GM12878 (cell line): ENCODE measurements around the gene MAST3. TPM values are rescaled to one million over a fixed set of nuclear protein-coding genes. Genes with fewer than 3 reads are reported as not detected.
A peak's percentile ranks its signal among the peaks of the same experiment; 100 is the strongest.

Experiments
- ASH2L ChIP-seq: fragments of 300-600, 200-600 bp; sonication (generic); IDR thresholded peaks from 2 replicates; pipeline ENCODE4 v1.6.1; 2017; ENCODE audit warnings: low read depth, mild to moderate bottlenecking, borderline replicate concordance
- ATF2 ChIP-seq: IDR thresholded peaks from 2 replicates; pipeline ENCODE4 v1.6.1; 2012; ENCODE audit warnings: low read length, inconsistent platforms
- CBX3 ChIP-seq: fragments of 200-600 bp; sonication (generic); IDR thresholded peaks from 2 replicates; pipeline ENCODE4 v1.6.1; 2016; ENCODE audit warnings: low read depth, borderline replicate concordance
- E2F8 ChIP-seq: fragments of 450-650 bp; IDR thresholded peaks from 2 replicates; pipeline ENCODE4 v1.6.1; 2018; ENCODE audit warnings: mild to moderate bottlenecking, low read depth, moderate library complexity; ENCODE audit not compliant: partially characterized antibody
- EGR1 ChIP-seq, 2 experiments: IDR thresholded peaks; 1 replicate in 1 of 2; 2 replicates in 1 of 2; pipeline ENCODE4 v1.6.1; 2011 to 2012; ENCODE audit warnings: low read depth in 2 of 2, low read length in 2 of 2, borderline replicate concordance in 1 of 2, mild to moderate bottlenecking in 1 of 2, moderate library complexity in 1 of 2
- FOXK2 ChIP-seq: fragments of 450-650 bp; IDR thresholded peaks from 2 replicates; pipeline ENCODE4 v1.6.1; 2017; ENCODE audit warnings: mild to moderate bottlenecking, moderate library complexity
- HCFC1 ChIP-seq: fragments of 150-350 bp; IDR thresholded peaks from 2 replicates; pipeline ENCODE4 v1.6.1; 2014; ENCODE audit warnings: low read length
- IKZF1 ChIP-seq: fragments of 450-650 bp; conservative IDR thresholded peaks from 2 replicates; pipeline ENCODE4 v1.6.1; 2017; ENCODE audit warnings: antibody characterized with exemption, mild to moderate bottlenecking
- KLF5 ChIP-seq: fragments of 450-650 bp; IDR thresholded peaks from 2 replicates; pipeline ENCODE4 v1.6.1; 2014; ENCODE audit warnings: mild to moderate bottlenecking; ENCODE audit not compliant: partially characterized antibody
- LARP7 ChIP-seq: fragments of 450-650 bp; IDR thresholded peaks from 2 replicates; pipeline ENCODE4 v1.6.1; 2017; ENCODE audit warnings: mild to moderate bottlenecking
- MEF2B ChIP-seq: fragments of 450-650 bp; IDR thresholded peaks from 2 replicates; pipeline ENCODE4 v1.6.1; 2018; ENCODE audit warnings: mild to moderate bottlenecking, moderate library complexity; ENCODE audit not compliant: partially characterized antibody, poor library complexity, severe bottlenecking
- MYB ChIP-seq: fragments of 150-350 bp; IDR thresholded peaks from 2 replicates; pipeline ENCODE4 v1.6.1; 2014; ENCODE audit warnings: mild to moderate bottlenecking, low read depth, low read length, borderline replicate concordance
- NFYA ChIP-seq: IDR thresholded peaks from 2 replicates; pipeline ENCODE4 v1.6.1; 2011; ENCODE audit warnings: low read depth, mild to moderate bottlenecking, low read length, improper control_type of control experiment, borderline replicate concordance
- PAX8 ChIP-seq: fragments of 450-650 bp; IDR thresholded peaks from 2 replicates; pipeline ENCODE4 v1.6.1; 2017; ENCODE audit warnings: mild to moderate bottlenecking, moderate library complexity
- PML ChIP-seq: IDR thresholded peaks from 2 replicates; pipeline ENCODE4 v1.6.1; 2012; ENCODE audit warnings: low read length, inconsistent platforms
- POLR2A ChIP-seq: IDR thresholded peaks from 2 replicates; pipeline ENCODE4 v1.6.1; 2011; ENCODE audit warnings: low read depth, mild to moderate bottlenecking, low read length
- POLR2AphosphoS5 ChIP-seq: IDR thresholded peaks from 2 replicates; pipeline ENCODE4 v1.6.1; 2011; ENCODE audit warnings: mild to moderate bottlenecking, low read length, inconsistent platforms
- RAD21 ChIP-seq: IDR thresholded peaks from 2 replicates; pipeline ENCODE4 v1.6.1; 2011; ENCODE audit warnings: mild to moderate bottlenecking, low read depth, low read length, moderate library complexity; ENCODE audit not compliant: insufficient read depth
- RBBP5 ChIP-seq: fragments of 200-600 bp; sonication (generic); conservative IDR thresholded peaks from 2 replicates; pipeline ENCODE4 v1.6.1; 2016
- RFX5 ChIP-seq: IDR thresholded peaks from 2 replicates; pipeline ENCODE4 v1.6.1; 2011; ENCODE audit warnings: low read depth, low read length, improper control_type of control experiment
- USF1 ChIP-seq: IDR thresholded peaks from 2 replicates; pipeline ENCODE4 v1.6.1; 2011; ENCODE audit warnings: borderline replicate concordance, low read depth, mild to moderate bottlenecking, moderate library complexity, mixed read lengths, low read length; ENCODE audit not compliant: insufficient read depth; ENCODE audit errors: extremely low read length
- ZNF687 ChIP-seq: fragments of 450-650 bp; IDR thresholded peaks from 2 replicates; pipeline ENCODE4 v1.6.1; 2017; ENCODE audit warnings: mild to moderate bottlenecking, moderate library complexity
- polyA plus RNA-seq, 11 experiments: library from polyadenylated mRNA; depleted of rRNA in 4 of 11; unstranded in 6 of 11; stranded (reverse) in 5 of 11; fragments of >200 nt; fragmentation: Nextera tagmentation in 4 of 11; fragmentation: Illumina TruSeq in 1 of 11; extraction: Ambion mirVana in 4 of 11; extraction: Trizol in 1 of 11; gene quantifications; 1 replicate in 1 of 11; 2 replicates in 10 of 11; pipeline versions ENCODE4 v1.2.1 to v1.2.3, GENCODE V29; 2011 to 2016; ENCODE audit warnings: inconsistent platforms in 2 of 11, missing spikeins in 2 of 11, low read depth in 1 of 11
- total RNA-seq, 4 experiments: library from RNA; depleted of rRNA in 3 of 4; stranded (reverse); fragments of >200 nt in 3 of 4; fragmentation: Illumina TruSeq in 1 of 4; extraction: Trizol in 1 of 4; gene quantifications; 2 replicates each; pipeline versions ENCODE4 v1.2.1 to v1.2.3, GENCODE V29; 2013 to 2021

The MAST3 gene
- total and polyA plus RNA-seq, 10 of the 15 experiments (the other 5 are each of a cell fraction or from before 2014, with no cell fraction given) = 3.0 to 22.2 (median 7.5) TPM

GRCh38 chr19:18112989-18113478, 15.5 kb downstream of the MAST3 start (continued):
- TF ChIP-seq USF1 (no peak), LARP7 (no peak), POLR2A (no peak), RFX5 (no peak), MEF2B (no peak), IKZF1 (no peak), PML (no peak), FOXK2 (no peak), MYB (no peak), POLR2AphosphoS5 (no peak), RAD21 (peak; percentile 84), PAX8 (no peak), EGR1 (IDR thresholded peaks at IDR 0.05; ENCODE audit: borderline replicate concordance in 1 of 2, low read depth in 2 of 2, low read length in 2 of 2) (no peak), ASH2L (no peak), HCFC1 (no peak), ATF2 (no peak), CBX3 (no peak), E2F8 (no peak), KLF5 (no peak), RBBP5 (no peak), ZNF687 (no peak), NFYA (no peak)
